GM20431 (cell line): ENCODE measurements around the gene SCARB2.

Source experiments
- in situ Hi-C: fragments of 300-500 bp; cut with MseI, MboI; formaldehyde crosslinking; loops from one replicate; pipeline ENCODE4 v1.15.0; 2020; ENCODE audit warnings: low sequenced_read_pairs; ENCODE audit not compliant: unreplicated experiment

SCARB2 gene

GRCh38 chr4:76203541-76203940 is 10.1 kb downstream of the SCARB2 start:
- in situ Hi-C loops = no loop called here

GRCh38 chr4:76201276-76201675 is 12.3 kb downstream of the SCARB2 start:
- in situ Hi-C loops = no loop called here

GRCh38 chr4:76200771-76201231 is 12.8 kb downstream of the SCARB2 start:
- in situ Hi-C loops = no loop called here

GRCh38 chr4:76199664-76200211 is 13.9 kb downstream of the SCARB2 start:
- in situ Hi-C loops = loop anchor here (25.0 kb wide), 1 partner anchor 313 kb away; no protein-coding TSS in a partner anchor

DNA sequence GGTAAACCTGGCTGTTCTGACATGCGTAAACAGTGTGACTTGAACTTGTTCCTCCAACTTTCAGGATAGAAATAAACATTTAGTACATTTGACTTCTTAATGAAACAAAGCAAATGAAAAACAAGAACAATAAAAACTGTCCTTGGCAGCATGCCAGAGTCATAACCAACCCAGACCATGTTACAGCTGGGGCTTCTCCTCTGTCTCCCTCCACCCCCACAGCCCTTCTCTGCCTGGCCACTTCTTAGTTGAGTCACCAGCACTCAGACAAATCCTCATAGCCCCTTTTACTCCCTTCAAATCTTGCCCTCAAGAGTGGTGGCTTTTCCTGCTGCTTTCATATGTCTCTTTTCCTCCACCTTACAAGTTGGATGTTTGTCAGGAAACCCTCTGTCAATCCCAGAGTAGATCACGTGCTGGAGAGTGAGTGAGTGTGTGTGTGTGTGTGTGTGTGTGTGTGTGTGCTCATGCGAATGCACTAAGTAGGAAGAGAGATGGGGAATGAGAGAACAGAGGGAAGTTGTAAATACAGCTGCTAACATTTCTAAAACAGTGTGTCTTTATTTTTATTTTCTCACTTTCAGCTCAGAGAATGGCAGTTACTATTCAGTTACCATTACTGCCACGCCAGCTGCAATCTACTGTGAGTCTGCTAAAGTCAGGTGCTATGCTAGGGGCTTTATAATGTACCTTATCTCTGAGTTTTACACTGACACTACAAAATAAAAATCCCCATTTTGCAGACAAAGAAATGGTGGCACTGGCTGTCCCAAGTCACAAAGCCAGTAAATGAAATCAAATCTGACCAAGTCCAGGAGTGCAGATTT is 15.0 kb downstream of the SCARB2 start:
- in situ Hi-C loops = loop anchor here (25.0 kb wide), 1 partner anchor 314 kb away; no protein-coding TSS in a partner anchor

- in situ Hi-C loops = loop anchor here (25.0 kb wide), 1 partner anchor 314 kb away; no protein-coding TSS in a partner anchor
These were observed 15.6 kb downstream of the SCARB2 start for GRCh38 chr4:76197971-76198410.

DNA sequence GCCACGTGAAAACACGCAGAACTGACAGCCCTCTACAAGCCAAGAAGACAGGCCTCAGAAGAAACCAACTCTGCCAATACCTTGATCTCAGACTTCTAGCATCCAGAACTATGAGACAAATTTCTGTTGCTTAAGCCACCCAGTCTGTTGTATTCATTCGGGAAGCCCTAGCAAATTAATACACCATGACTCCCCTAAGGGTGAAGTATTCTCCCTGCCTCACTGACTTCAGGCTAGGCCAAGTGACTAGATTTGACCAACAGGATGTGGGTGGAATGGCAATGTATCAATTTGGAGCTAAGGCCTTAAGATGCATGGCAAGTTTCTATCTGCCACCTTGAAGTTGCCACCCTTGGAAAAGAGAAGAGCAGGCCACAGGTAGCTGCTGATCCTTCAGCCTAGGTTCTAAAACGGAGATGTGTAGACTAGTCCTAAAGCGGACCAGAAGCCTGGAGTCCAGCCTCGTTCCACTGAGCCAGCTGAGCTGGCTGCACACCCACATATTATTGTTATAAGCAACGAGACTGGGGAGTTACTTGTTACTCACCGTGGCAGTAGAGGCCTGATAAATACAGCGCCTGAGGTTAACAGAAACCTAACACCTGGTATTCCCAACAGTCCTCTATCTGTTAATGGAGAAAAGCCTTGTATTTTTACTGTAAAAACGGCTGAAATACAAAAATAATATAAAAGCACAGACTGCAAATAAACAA is 16.4 kb downstream of the SCARB2 start:
- in situ Hi-C loops = loop anchor here (25.0 kb wide), 1 partner anchor 315 kb away; no protein-coding TSS in a partner anchor

- in situ Hi-C loops = loop anchor here (25.0 kb wide), 1 partner anchor 316 kb away; no protein-coding TSS in a partner anchor
These were observed 17.2 kb downstream of the SCARB2 start for GRCh38 chr4:76196376-76196775.

DNA sequence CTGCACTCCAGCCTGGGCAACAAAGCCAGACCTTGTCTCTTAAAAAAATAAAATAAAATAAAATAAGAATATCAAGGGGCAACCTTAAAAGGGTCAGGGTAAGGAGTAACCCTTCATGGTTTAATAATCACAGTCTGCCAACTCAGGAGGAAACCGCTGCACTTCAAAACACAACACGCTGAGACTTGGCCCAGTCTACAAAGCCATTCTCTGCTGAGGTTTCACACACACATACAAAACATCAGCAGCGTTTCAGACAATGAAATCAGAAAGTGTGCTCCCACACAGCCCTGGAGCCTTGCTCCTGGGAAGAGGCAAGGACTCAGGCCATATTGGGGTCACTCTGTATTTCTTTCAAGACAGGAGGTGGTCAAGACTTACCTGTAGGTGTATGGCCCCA is 18.3 kb downstream of the SCARB2 start:
- in situ Hi-C loops = loop anchor here (25.0 kb wide), 1 partner anchor 317 kb away; no protein-coding TSS in a partner anchor

DNA sequence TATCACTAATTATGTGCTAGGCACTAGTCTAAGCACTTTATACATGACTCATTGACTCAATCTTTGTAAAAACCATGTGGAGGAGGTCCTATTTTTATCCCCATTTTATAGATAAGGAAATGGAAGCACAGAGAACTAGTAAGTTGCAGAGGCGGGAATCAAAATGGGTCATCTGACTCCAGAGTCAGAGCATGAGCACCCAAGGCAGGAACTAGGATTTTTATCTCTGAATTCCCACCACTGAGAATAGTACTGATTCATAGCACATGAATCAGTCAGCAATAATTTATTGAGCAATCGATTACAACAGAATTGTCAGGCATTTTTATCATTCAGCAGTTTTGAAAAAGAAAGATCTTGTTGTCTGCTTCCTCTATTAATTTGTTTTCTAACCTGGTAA is 19.3 kb downstream of the SCARB2 start:
- in situ Hi-C loops = loop anchor here (25.0 kb wide), 1 partner anchor 318 kb away; no protein-coding TSS in a partner anchor

- in situ Hi-C loops = loop anchor here (25.0 kb wide), 1 partner anchor 320 kb away; no protein-coding TSS in a partner anchor
These were observed 21.4 kb downstream of the SCARB2 start for GRCh38 chr4:76192236-76192635.

GRCh38 chr4:76188557-76188956 is 25.1 kb downstream of the SCARB2 start:
- in situ Hi-C loops = loop anchor here (25.0 kb wide), 1 partner anchor 324 kb away; no protein-coding TSS in a partner anchor

DNA sequence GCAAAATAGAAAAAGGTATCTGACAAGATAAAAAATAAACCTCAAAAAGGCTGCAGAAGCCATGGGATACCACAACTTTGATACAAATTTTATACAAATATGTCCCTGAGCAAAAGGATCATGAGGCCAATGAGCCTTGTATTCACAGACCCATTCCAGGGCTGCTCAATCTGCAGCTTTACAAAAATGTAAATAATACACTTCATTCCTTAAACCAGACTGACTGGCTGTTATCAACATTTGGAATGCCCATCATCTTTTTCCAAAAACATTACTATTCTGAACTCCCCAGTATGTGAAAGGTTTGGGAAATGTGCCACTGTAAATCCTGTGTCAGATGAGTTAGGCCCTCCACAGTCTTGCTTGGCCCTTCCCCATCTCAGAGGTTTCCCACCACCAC is 25.5 kb downstream of the SCARB2 start:
- in situ Hi-C loops = loop anchor here (25.0 kb wide), 1 partner anchor 324 kb away; no protein-coding TSS in a partner anchor

- in situ Hi-C loops = loop anchor here (25.0 kb wide), 1 partner anchor 325 kb away; no protein-coding TSS in a partner anchor
These were observed 26.5 kb downstream of the SCARB2 start for GRCh38 chr4:76187152-76187551.

DNA sequence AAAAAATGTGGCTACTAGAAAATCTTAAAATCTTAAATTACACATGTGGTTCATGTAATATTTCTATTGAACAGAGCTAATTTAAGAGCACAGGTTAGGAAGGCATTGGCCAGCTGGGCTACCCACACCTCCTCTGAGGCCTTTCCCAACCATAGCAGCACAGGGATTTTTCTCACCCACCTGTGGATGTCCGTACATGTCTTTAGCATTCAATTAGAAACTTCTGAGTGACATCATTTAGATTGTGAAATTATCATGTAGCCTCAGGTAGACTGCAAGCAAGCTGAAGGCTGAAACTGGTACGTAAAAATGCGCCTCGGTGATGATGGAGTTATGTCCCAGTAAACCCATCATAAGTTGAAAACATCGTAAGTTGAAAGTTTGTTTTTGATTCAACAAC is 31.2 kb downstream of the SCARB2 start:
- in situ Hi-C loops = loop anchor here (25.0 kb wide), 1 partner anchor 330 kb away; no protein-coding TSS in a partner anchor

DNA sequence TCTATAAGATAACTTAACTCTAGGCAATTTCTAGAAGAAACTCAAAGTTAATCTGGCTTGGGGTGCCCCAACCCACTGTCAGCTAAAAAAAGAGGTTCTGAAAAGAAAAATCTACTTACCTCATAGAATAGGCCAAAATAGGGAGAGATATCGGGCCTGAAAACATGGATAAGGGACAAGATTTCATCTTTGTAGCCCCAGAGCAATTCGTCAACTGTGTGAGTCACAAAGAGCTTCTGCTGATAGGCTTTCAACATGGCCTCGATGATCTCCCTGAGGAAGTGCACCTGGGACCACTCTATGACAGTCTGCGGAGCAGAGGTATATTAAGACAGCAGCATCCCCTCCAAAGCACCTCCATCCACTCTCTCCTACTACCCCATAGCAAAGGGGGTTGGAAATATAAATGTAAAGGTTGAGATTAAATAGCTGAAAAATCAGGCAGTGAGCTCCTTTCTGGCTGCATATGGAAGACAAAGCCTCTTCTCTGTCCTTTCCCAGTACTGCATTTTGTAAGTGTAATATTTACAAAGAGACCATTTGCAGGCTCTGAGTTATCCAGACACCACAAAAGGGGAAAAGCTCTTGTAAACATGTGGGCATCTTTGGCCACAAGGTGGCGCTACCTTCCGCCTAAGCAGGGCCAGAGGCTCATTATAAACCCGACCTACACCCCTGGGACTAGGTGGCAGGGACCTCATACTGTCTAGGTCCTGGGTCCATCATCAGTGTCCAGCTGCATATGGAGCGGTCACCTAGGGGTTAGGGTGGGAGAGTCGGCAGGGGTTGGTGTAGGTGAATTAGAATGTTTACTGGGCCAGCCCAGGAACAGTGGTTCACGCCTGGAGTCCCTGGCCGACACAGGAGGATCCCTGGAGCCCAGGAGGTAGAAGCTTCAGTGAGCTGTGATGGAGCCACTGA is 34.0 kb downstream of the SCARB2 start:
- in situ Hi-C loops = loop anchor here (25.0 kb wide), 1 partner anchor 333 kb away; no protein-coding TSS in a partner anchor

- in situ Hi-C loops = loop anchor here (25.0 kb wide), 1 partner anchor 334 kb away; no protein-coding TSS in a partner anchor
These were observed 35.3 kb downstream of the SCARB2 start for GRCh38 chr4:76178296-76178695.

- in situ Hi-C loops = loop anchor here (25.0 kb wide), 1 partner anchor 335 kb away; no protein-coding TSS in a partner anchor
These were observed 35.9 kb downstream of the SCARB2 start for GRCh38 chr4:76177709-76178108.

DNA sequence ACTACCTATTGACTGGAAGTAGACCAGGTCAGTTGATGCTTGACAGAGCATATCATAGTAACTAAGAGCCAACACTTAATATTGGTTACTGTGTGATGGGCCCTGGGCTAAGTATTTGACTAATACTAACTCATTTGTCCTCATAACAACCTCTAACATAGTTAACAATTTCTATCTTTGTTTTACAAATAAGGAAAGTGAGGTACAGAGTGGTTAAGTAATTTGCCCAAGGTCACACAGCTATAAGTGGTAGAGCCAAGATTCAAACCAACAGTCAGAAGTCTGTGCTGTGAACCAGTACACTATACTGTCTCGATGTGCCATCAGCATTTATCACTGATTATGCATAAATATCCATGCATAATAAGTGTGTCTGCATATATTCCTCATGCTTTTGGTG is 38.3 kb downstream of the SCARB2 start:
- in situ Hi-C loops = loop anchor here (25.0 kb wide), 1 partner anchor 337 kb away; no protein-coding TSS in a partner anchor
